GM18505 (cell line): ENCODE measurements around the gene RASSF8.

Experiments
- ATAC-seq: cut with Tn5 transposase; IDR thresholded peaks from one replicate; pipeline ENCODE4 v1.9.1; 2021; ENCODE audit not compliant: unreplicated experiment
- POLR2A ChIP-seq: IDR thresholded peaks from 4 replicates; pipeline ENCODE4 v1.6.1; 2011; ENCODE audit warnings: borderline replicate concordance; ENCODE audit not compliant: insufficient read depth, insufficient read length; ENCODE audit errors: extremely low read depth

Gene RASSF8

GRCh38 chr12:25992026-25992782 lies 33.7 kb downstream of the RASSF8 start:
- no peak for ATAC-seq

DNA sequence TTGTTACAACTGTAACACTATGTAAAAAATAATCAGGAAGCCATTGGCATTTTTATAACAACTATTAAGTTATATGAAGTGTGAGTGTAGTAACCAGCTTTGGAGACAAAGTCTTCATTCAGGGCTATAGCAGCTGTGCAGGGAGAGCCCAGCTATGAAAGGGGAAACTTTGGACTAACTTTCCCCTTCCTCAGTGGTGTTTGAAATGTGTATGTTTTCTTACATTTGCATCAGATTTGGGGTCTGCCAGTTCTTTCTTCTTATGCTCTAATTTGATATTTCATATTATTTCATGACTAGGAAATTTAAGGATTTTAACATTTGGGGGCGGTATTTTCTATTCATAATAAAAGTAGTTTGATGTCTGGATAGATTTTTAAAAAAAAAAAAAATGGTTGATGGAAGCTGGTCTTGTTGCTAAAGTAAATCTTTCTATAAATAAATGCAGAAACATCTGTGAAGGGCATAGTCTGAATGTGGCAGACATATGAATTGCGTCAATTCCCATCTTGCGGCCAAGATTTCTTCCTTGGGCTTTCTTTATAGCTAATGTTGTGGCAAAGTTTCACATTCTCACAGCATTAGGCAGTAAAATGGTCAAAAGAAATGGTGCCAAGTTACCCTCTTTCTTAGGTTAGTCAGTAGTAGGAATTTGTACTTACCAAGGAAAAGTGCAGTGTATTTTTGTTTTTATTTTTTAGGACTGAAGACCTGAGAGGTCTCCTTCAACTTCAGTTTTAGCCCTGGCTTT lies 35.6 kb downstream of the RASSF8 start:
- TF ChIP-seq POLR2A = no peak
- ATAC-seq = no peak

More at GRCh38 chr12:25992026-25992782, 33.7 kb downstream of the RASSF8 start:
- TF ChIP-seq POLR2A = no peak

GRCh38 chr12:25994901-25995625 lies 36.6 kb downstream of the RASSF8 start:
- ATAC-seq = no peak
- no peak for TF ChIP-seq POLR2A

- TF ChIP-seq POLR2A = no peak
- no peak for ATAC-seq
These were observed 37.4 kb downstream of the RASSF8 start for GRCh38 chr12:25995906-25996305.

DNA sequence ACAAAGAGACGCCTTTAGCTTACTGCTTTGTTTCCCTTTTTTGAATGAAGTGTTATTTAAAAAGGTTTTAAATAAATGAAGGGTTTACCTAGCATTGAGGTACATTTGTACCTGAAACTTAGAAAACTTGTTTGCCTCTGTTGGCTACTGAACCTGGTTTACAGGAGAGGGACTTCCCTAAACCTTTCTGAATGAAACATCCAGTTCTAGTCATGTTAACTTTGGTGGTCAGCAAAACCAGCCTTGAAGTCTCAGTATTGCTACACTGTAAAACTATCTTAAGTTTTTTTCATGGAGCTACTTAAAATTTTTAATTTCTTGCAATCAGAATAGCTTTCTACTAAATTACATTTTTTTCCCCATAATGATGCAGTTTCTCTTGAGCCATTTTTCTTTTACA lies 38.2 kb downstream of the RASSF8 start:
- no peak for TF ChIP-seq POLR2A
- ATAC-seq = no peak

DNA sequence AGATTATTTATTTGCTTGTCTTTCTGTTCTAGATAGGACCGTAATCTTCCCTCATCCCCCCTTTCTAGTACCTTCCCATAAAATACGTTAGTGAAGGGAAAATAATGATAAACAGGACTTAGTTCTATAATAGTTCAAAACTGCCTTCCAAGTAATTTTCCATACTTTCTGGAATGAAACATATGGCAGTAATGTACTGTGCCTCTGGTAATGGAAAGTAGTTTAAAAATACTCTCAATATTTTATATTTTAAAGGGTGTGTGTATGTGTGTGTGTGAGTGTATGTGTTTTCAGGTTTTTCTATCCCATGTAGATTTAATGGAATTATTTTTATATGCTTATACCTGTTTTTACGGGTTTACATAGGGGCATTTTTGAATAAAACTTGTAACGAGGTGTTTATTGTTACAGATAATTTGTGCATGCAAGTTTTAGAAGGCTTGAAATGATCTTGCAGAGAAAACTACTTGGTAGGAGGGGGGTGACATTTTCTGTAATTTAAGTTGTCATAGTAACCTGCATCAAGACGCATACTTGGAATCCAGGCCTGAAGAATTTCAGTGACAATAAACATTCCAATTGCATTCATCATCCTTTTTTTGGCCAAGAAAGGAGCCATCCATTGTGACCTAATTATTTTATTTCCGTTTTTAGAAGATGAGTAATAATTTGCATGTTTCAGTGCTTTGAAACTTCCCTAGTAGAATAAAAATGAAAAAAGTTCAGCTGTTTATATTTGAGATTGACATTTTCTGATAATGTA lies 38.9 kb downstream of the RASSF8 start:
- no peak for ATAC-seq
- TF ChIP-seq POLR2A = no peak

GRCh38 chr12:26000898-26001297 lies 42.4 kb downstream of the RASSF8 start:
- no peak for TF ChIP-seq POLR2A
- ATAC-seq = no peak

DNA sequence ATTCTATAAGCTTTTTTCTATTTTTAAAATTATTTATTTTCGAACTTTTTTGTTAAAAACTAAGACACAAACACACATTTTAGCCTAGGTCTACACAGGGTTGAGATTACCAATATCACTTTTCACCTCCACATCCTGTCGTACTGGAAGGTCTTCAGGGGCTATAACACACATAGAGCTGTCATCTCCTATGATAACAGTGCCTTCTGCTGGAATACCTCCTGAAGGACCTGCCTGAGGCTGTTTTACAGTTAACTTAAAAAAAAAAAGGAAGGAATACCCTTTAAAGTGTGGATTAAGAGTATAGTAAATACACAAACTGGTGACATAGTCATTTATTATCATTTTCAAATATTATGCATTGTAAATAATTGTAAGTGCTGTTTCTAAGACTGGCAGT lies 43.0 kb downstream of the RASSF8 start:
- no peak for ATAC-seq
- TF ChIP-seq POLR2A = no peak

DNA sequence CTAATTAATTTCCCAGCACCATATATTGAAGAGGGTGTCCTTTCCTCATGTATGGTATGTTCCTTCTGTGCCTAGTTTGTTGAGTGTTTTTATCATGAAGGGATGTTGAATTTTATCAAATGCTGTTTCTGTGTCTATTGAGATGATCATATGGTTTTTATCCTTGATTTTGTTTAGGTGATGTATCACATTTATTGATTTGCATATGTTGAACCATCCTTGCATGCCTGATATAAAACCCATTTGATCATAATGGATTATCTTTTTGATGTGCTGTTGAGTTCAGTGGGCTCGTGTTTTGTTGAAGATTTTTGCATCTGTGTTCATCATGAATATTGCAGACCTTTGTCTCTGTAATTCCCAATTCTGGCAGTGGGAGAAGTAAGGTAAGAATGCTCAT lies 44.6 kb downstream of the RASSF8 start:
- no peak for TF ChIP-seq POLR2A
- ATAC-seq = no peak

DNA sequence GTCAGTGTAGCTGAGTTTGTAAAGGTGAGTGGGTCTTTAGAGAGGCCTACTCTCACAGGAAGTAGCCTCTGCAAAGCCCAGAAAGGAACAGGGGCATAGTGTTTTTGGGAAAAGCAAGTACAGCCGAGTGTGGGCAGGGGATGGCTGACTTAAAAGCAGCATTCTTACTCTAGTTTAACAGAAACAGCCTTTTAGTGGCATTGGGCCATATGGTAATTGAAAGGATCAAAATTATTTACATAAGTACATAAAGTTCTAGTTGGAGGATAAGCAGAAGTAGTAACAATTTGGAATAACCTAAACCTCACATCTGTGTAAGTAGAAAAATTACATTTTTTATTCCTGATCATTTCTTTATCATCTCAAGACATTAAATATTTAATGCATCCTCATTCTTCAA lies 49.1 kb downstream of the RASSF8 start:
- no peak for ATAC-seq
- no peak for TF ChIP-seq POLR2A

- no peak for ATAC-seq
- no peak for TF ChIP-seq POLR2A
These were observed 51.1 kb downstream of the RASSF8 start for GRCh38 chr12:26009593-26009992.

- TF ChIP-seq POLR2A = no peak
- no peak for ATAC-seq
These were observed 51.9 kb downstream of the RASSF8 start for GRCh38 chr12:26010293-26010821.

GRCh38 chr12:26011099-26011498 lies 52.6 kb downstream of the RASSF8 start:
- ATAC-seq = no peak
- TF ChIP-seq POLR2A = no peak

DNA sequence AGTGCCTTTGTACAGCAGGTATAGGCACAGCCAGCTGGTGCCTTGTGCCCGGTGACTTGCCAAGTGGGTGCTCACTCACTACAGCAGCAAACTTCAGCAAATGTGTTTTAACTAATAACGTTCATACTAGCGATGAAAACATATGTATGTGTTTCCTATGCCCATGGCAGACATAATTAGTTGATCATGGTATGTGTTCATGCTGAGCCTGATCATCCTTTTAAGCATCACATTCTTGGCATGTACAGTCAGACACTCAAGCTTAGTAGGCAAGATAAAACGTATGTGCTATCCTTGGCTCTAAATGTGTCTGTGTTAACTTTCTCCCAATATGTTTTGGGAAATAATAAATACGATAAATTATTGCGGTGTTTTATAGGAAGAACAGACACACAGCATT lies 55.6 kb downstream of the RASSF8 start:
- no peak for TF ChIP-seq POLR2A

DNA sequence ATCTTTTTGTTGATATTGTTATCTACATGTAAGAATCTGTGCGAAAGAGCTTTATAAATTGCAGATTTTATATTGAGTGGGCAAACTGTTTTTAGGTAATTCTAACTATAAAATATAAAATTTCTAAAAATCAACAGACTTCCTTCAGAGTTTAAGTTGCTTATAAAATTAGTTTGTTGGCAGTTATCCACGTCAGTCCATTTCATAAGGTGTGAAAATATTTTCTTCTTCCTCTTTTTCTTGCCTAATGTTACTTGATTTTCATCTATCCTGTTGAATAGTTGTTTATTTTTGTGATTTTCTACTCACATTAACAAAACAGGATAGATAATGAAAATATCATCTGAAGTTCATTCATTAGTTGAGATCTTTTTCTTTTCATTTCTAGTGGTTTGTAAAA lies 58.0 kb downstream of the RASSF8 start:
- no peak for ATAC-seq
- TF ChIP-seq POLR2A = no peak

More for the DNA sequence above, 55.6 kb downstream of the RASSF8 start:
- no peak for ATAC-seq
